HepG2 (cell line): ENCODE results near the gene SRC. TPM values are rescaled to one million over a fixed set of nuclear protein-coding genes. Genes with fewer than 3 reads are reported as not detected.
A peak's percentile ranks its signal among the peaks of the same experiment; 100 is the strongest.

Source experiments
- ADNP ChIP-seq: sonication (generic); formaldehyde crosslinking; IDR thresholded peaks from 2 replicates; pipeline ENCODE4 v1.4.0; 2020; ENCODE audit warnings: missing genetic modification reagents
- ATF3 ChIP-seq: sonication (generic); formaldehyde crosslinking; IDR thresholded peaks from 2 replicates; pipeline ENCODE4 v1.4.0; 2020; ENCODE audit warnings: missing genetic modification reagents
- ATF6 ChIP-seq: sonication (generic); formaldehyde crosslinking; conservative IDR thresholded peaks from 2 replicates; pipeline ENCODE4 v1.4.0; 2020; ENCODE audit warnings: missing genetic modification reagents
- BCL3 ChIP-seq: sonication (generic); formaldehyde crosslinking; IDR thresholded peaks from 2 replicates; pipeline ENCODE4 v1.5.1; 2020; ENCODE audit warnings: mild to moderate bottlenecking, missing genetic modification reagents, moderate library complexity
- ERF ChIP-seq: IDR thresholded peaks from 2 replicates; pipeline ENCODE4 v1.6.1; 2018; ENCODE audit warnings: missing biosample characterization, missing genetic modification reagents
- FOXA1 ChIP-seq, 2 experiments: fragments of 450-650 bp in 1 of 2; sonication (generic) in 1 of 2; formaldehyde crosslinking in 1 of 2; IDR thresholded peaks; 2 replicates each; pipeline versions ENCODE4 v1.4.0 to v1.6.1; 2016 to 2020; ENCODE audit warnings: missing genetic modification reagents in 1 of 2
- FOXP1 ChIP-seq, 2 experiments: fragments of 450-650 bp in 1 of 2; IDR thresholded peaks; 2 replicates each; pipeline ENCODE4 v1.6.1; 2017 to 2018; ENCODE audit warnings: antibody characterized with exemption in 1 of 2
- HIVEP1 ChIP-seq: sonication (generic); formaldehyde crosslinking; IDR thresholded peaks from 2 replicates; pipeline ENCODE4 v1.4.0; 2020; ENCODE audit warnings: mild to moderate bottlenecking, missing genetic modification reagents
- JDP2 ChIP-seq: sonication (generic); formaldehyde crosslinking; IDR thresholded peaks from 2 replicates; pipeline ENCODE4 v1.8.1; 2022; ENCODE audit warnings: missing genetic modification reagents, borderline replicate concordance
- NFE2L1 ChIP-seq: sonication (generic); formaldehyde crosslinking; IDR thresholded peaks from 2 replicates; pipeline ENCODE4 v1.4.0; 2020; ENCODE audit warnings: missing genetic modification reagents, mild to moderate bottlenecking, borderline replicate concordance
- TRAFD1 ChIP-seq: sonication (generic); formaldehyde crosslinking; IDR thresholded peaks from 2 replicates; pipeline ENCODE4 v1.5.1; 2020; ENCODE audit warnings: missing genetic modification reagents, mild to moderate bottlenecking, borderline replicate concordance
- ZFP36 ChIP-seq: fragments of 150-350 bp; IDR thresholded peaks from 2 replicates; pipeline ENCODE4 v1.6.1; 2018; ENCODE audit warnings: borderline replicate concordance, low read length, low read depth; ENCODE audit not compliant: partially characterized antibody
- ZNF569 ChIP-seq: sonication (generic); formaldehyde crosslinking; IDR thresholded peaks from 2 replicates; pipeline ENCODE4 v1.5.0; 2020; ENCODE audit warnings: mild to moderate bottlenecking, missing genetic modification reagents, moderate library complexity, borderline replicate concordance
- ZSCAN30 ChIP-seq: sonication (generic); formaldehyde crosslinking; IDR thresholded peaks from 2 replicates; pipeline ENCODE4 v1.5.0; 2020; ENCODE audit warnings: mild to moderate bottlenecking, missing genetic modification reagents
- polyA plus RNA-seq, 8 experiments: library from polyadenylated mRNA; depleted of rRNA in 3 of 8; stranded (reverse) in 7 of 8; unstranded in 1 of 8; fragments of >200 nt; fragmentation: Illumina TruSeq in 4 of 8; extraction: Trizol in 4 of 8; gene quantifications; 2 replicates each; pipeline versions ENCODE4 v1.2.1 to v1.2.3, GENCODE V29; 2011 to 2016; ENCODE audit warnings: low read depth in 4 of 8, missing spikeins in 1 of 8, mixed read lengths in 1 of 8; ENCODE audit not compliant: insufficient read depth in 1 of 8
- total RNA-seq, 5 experiments: library from RNA; depleted of rRNA; stranded (reverse); fragments of >200 nt; fragmentation: Illumina TruSeq; extraction: Trizol; gene quantifications; 2 replicates each; pipeline ENCODE4 v1.2.3, GENCODE V29; 2016; ENCODE audit warnings: low read depth in 1 of 5
- TF ChIP-seq, protein P1 (sequence below): sonication (generic); formaldehyde crosslinking; conservative IDR thresholded peaks from 2 replicates; pipeline ENCODE4 v1.5.0; 2020; ENCODE audit warnings: missing genetic modification reagents
- TF ChIP-seq, protein P2 (sequence below): sonication (generic); formaldehyde crosslinking; IDR thresholded peaks from 2 replicates; pipeline ENCODE4 v1.5.0; 2020; ENCODE audit warnings: mild to moderate bottlenecking, missing genetic modification reagents
- TF ChIP-seq, protein P3 (sequence below): sonication (generic); formaldehyde crosslinking; IDR thresholded peaks from 2 replicates; pipeline ENCODE4 v1.4.0; 2020; ENCODE audit warnings: mild to moderate bottlenecking, missing genetic modification reagents

SRC gene
- total and polyA plus RNA-seq, 2 of the 13 experiments (the other 11 are each of a cell fraction or from before 2014, with no cell fraction given): 54.7 to 192 TPM

GRCh38 chr20:37346535-37347346 is 801 bp downstream of the SRC start (continued):
- TF ChIP-seq, protein P1, sequence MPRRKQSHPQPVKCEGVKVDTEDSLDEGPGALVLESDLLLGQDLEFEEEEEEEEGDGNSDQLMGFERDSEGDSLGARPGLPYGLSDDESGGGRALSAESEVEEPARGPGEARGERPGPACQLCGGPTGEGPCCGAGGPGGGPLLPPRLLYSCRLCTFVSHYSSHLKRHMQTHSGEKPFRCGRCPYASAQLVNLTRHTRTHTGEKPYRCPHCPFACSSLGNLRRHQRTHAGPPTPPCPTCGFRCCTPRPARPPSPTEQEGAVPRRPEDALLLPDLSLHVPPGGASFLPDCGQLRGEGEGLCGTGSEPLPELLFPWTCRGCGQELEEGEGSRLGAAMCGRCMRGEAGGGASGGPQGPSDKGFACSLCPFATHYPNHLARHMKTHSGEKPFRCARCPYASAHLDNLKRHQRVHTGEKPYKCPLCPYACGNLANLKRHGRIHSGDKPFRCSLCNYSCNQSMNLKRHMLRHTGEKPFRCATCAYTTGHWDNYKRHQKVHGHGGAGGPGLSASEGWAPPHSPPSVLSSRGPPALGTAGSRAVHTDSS (CRISPR knock-in tag): no peak
- TF ChIP-seq HIVEP1 (CRISPR knock-in tag) (peak; percentile 53; the same call in 1 of the 2 replicates), ERF (no peak), ZNF569 (CRISPR knock-in tag) (no peak), TRAFD1 (CRISPR knock-in tag) (no peak), ATF3 (CRISPR knock-in tag) (no peak), FOXA1 (IDR thresholded peaks at IDR 0.05) (no peak), FOXA1 (CRISPR knock-in tag; IDR thresholded peaks at IDR 0.05) (no peak), BCL3 (no peak), ZFP36 (peak; percentile 20), ATF6 (no peak), JDP2 (CRISPR knock-in tag) (no peak), FOXP1 (IDR thresholded peaks at IDR 0.05) (no peak), FOXP1 (CRISPR knock-in tag; IDR thresholded peaks at IDR 0.05) (no peak), NFE2L1 (CRISPR knock-in tag) (no peak), ZSCAN30 (CRISPR knock-in tag) (no peak), ADNP (CRISPR knock-in tag) (peak; percentile 61; the same call in 1 of the 2 replicates)
- TF ChIP-seq, protein P2, sequence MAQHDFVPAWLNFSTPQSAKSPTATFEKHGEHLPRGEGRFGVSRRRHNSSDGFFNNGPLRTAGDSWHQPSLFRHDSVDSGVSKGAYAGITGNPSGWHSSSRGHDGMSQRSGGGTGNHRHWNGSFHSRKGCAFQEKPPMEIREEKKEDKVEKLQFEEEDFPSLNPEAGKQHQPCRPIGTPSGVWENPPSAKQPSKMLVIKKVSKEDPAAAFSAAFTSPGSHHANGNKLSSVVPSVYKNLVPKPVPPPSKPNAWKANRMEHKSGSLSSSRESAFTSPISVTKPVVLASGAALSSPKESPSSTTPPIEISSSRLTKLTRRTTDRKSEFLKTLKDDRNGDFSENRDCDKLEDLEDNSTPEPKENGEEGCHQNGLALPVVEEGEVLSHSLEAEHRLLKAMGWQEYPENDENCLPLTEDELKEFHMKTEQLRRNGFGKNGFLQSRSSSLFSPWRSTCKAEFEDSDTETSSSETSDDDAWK (CRISPR knock-in tag): no peak
- TF ChIP-seq, protein P3, sequence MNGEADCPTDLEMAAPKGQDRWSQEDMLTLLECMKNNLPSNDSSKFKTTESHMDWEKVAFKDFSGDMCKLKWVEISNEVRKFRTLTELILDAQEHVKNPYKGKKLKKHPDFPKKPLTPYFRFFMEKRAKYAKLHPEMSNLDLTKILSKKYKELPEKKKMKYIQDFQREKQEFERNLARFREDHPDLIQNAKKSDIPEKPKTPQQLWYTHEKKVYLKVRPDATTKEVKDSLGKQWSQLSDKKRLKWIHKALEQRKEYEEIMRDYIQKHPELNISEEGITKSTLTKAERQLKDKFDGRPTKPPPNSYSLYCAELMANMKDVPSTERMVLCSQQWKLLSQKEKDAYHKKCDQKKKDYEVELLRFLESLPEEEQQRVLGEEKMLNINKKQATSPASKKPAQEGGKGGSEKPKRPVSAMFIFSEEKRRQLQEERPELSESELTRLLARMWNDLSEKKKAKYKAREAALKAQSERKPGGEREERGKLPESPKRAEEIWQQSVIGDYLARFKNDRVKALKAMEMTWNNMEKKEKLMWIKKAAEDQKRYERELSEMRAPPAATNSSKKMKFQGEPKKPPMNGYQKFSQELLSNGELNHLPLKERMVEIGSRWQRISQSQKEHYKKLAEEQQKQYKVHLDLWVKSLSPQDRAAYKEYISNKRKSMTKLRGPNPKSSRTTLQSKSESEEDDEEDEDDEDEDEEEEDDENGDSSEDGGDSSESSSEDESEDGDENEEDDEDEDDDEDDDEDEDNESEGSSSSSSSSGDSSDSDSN (CRISPR knock-in tag): peak; percentile 57; the same call in 1 of the 2 replicates
